Stimulated activated CD8-positive, alpha-beta memory T cell treated with anti-CD3 and anti-CD28 coated beads, Interleukin-4, amount 100 ng/mL, for 24 hours (primary cell): ENCODE measurements around the gene TIMM13.
A peak's percentile ranks its signal among the peaks of the same experiment; 100 is the strongest.
"Not testable (repeated sequence)": the region's sequence is repeated elsewhere in the genome, so short reads cannot be mapped to it uniquely, and the experiment has no call there.

ENCODE experiments used
- DNase-seq: peaks from one replicate; pipeline ENCODE4 v3.0.0-alpha.2; 2020; ENCODE audit warnings: low read depth

TIMM13 gene

GRCh38 chr19:2427429-2428320 is at the start of gene TIMM13:
TIMM13 (minus strand) TSS chr19:2427586; CDS start chr19:2427533, 53 bp downstream.
- peak; percentile 95 for DNase-seq

GRCh38 chr19:2476451-2477140 is 49.2 kb upstream of the TIMM13 start:
- peak; percentile 66 for DNase-seq

GRCh38 chr19:2475702-2476450 is 48.5 kb upstream of the TIMM13 start, which contains the start of gene GADD45B:
GADD45B (plus strand) TSS chr19:2476127; CDS start chr19:2476359, 232 bp downstream.
- DNase-seq, result peak; percentile 95

- DNase-seq, result peak; percentile 59
Observed at GRCh38 chr19:2475018-2475701, 47.8 kb upstream of the TIMM13 start.

- DNase-seq, result peak; percentile 93
Observed at GRCh38 chr19:2474232-2475017, 47.0 kb upstream of the TIMM13 start.

GRCh38 chr19:2469915-2470200 is 42.5 kb upstream of the TIMM13 start:
- not testable (repeated sequence) for DNase-seq

GRCh38 chr19:2469102-2469914 is 41.9 kb upstream of the TIMM13 start:
- no peak for DNase-seq

- DNase-seq, result no peak
Observed at GRCh38 chr19:2468596-2468995, 41.2 kb upstream of the TIMM13 start.

- no peak for DNase-seq
Observed at GRCh38 chr19:2464389-2464788, 37.0 kb upstream of the TIMM13 start.

- DNase-seq, result not testable (repeated sequence)
Observed at GRCh38 chr19:2463694-2464093, 36.3 kb upstream of the TIMM13 start.

GRCh38 chr19:2462635-2463421 is 35.4 kb upstream of the TIMM13 start:
- no peak for DNase-seq

GRCh38 chr19:2461751-2462634 is 34.6 kb upstream of the TIMM13 start:
- peak; percentile 52 for DNase-seq

- no peak for DNase-seq
Observed at GRCh38 chr19:2460245-2460644, 32.9 kb upstream of the TIMM13 start.

GRCh38 chr19:2458776-2459175 is 31.4 kb upstream of the TIMM13 start:
- DNase-seq, result not testable (repeated sequence)

- no peak for DNase-seq
Observed at GRCh38 chr19:2458054-2458453, 30.7 kb upstream of the TIMM13 start.

GRCh38 chr19:2457394-2458037 is 30.1 kb upstream of the TIMM13 start:
- no peak for DNase-seq

- DNase-seq, result no peak
Observed at GRCh38 chr19:2455851-2456570, 28.6 kb upstream of the TIMM13 start.
